Kidney (tissue), 14 donors: Measurements from ENCODE around the gene PAX5. TPM values are rescaled to one million over a fixed set of nuclear protein-coding genes. Genes with fewer than 3 reads are reported as not detected.

Experiments used
- DNase-seq, 5 donors: peaks; one replicate each; pipeline ENCODE4 v3.0.0-alpha.2; 2013 to 2020
- FAIRE-seq: peaks from 2 replicates; lab custom pipeline; 2012; peaks lifted over from hg19 to GRCh38; lab: Jason Lieb, UNC
- H3K27ac ChIP-seq, 2 donors: one replicate each; pipeline ENCODE4 v1.7.0; 2013; ENCODE audit warnings: low read depth in 2 of 2, low read length in 2 of 2, inconsistent platforms in 1 of 2
- H3K27me3 ChIP-seq: one replicate; pipeline ENCODE4 v1.7.1; 2013; ENCODE audit warnings: low read length, inconsistent platforms; ENCODE audit not compliant: control insufficient read depth, insufficient read depth
- H3K36me3 ChIP-seq, 3 donors: one replicate each; pipeline versions ENCODE4 v1.7.0 to v1.7.1; 2013; ENCODE audit warnings: low read length in 3 of 3, control low read depth in 1 of 3, inconsistent platforms in 1 of 3; ENCODE audit not compliant: insufficient read depth in 3 of 3, control insufficient read depth in 2 of 3
- H3K4me1 ChIP-seq, 3 donors: one replicate each; pipeline versions ENCODE4 v1.7.0 to v1.7.1; 2013; ENCODE audit warnings: low read length in 3 of 3, inconsistent platforms in 1 of 3, low read depth in 1 of 3; ENCODE audit not compliant: control insufficient read depth in 2 of 3, insufficient read depth in 2 of 3
- H3K4me3 ChIP-seq, 3 donors: one replicate each; pipeline versions ENCODE4 v1.7.0 to v1.8.1; 2013; ENCODE audit warnings: low read length in 3 of 3, control low read depth in 1 of 3, inconsistent platforms in 1 of 3
- H3K9ac ChIP-seq, 3 donors: one replicate each; pipeline versions ENCODE4 v1.7.0 to v1.7.1; 2013; ENCODE audit warnings: low read length in 3 of 3, control low read depth in 1 of 3, inconsistent platforms in 1 of 3
- H3K9me3 ChIP-seq, 3 donors: one replicate each; pipeline versions ENCODE4 v1.7.0 to v1.7.1; 2013; ENCODE audit warnings: low read length in 3 of 3, control low read depth in 1 of 3, inconsistent platforms in 1 of 3; ENCODE audit not compliant: control insufficient read depth in 2 of 3, insufficient read depth in 1 of 3
- intact Hi-C: fragments of 100-400 bp; cut with DNase I; formaldehyde crosslinking; loops from one replicate; pipeline ENCODE4 v1.11.1; 2022
- polyA plus RNA-seq: library from polyadenylated mRNA; stranded (reverse); fragments of 350-450 nt; fragmentation: Illumina TruSeq; extraction: RNeasy Lipid Tissue Mini Kit (QIAGEN cat#74804); gene quantifications from one replicate; pipeline ENCODE4 v1.2.3, GENCODE V29; 2014; ENCODE audit warnings: low read depth, low replicate concordance; ENCODE audit not compliant: insufficient read depth
- total RNA-seq: library from RNA; stranded (reverse); fragmentation: NEBNext Ultra II Directional; extraction: Animal tissue kit (Norgen Biotek cat#: 25700); gene quantifications from one replicate; pipeline ENCODE4 v1.2.1, GENCODE V29; 2021
- TF ChIP-seq, protein P1 (sequence below): IDR thresholded peaks from 3 replicates; pipeline ENCODE4 v1.5.1; 2012; ENCODE audit warnings: mild to moderate bottlenecking, moderate library complexity, borderline replicate concordance; ENCODE audit not compliant: insufficient read depth; ENCODE audit errors: extremely low read depth
- donor health status: control.
- donor health status: control.
- donor health status: control.
- donor health status: control.
- donor health status: control.
- donor health status: DM: yes; HTN: yes; CAD: no.
- donor health status: Normal renal cell carcinoma (clear cell type).

PAX5 gene
- total and polyA plus RNA-seq, 2 donors from 2014 or later = 2.7 TPM; not detected in 1

DNA sequence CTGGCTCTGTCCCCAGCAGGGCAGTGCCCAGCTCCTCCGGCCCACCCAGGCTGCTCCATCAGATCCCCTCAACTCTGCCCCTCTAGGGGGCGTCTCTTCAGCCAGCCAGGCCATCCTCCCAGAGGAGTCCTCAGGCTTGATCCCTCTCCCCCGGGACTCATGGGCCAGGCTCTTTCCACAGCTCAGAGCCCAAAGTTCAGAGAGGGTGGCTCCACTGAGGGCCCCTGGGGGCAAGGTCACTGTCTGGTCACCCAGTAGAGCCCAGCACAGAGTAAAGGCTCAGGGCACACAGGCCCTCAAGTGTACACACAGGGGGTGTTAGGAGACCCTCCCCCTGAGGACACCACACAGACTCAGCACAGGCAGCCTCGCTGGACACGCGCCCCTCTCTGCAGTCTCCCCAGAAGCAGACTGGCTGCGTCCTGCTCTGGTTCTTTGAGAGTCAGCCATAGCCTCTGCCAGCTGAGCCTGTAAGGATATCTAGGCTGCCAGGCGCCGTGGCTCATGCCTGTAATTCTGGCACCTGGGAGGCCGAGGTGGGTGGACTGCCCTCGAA is 64.8 kb downstream of the PAX5 start:
- FAIRE-seq = no peak
- Histone ChIP-seq H3K9ac (no peak overlapping the region), H3K27me3 (no peaks in the 10 kb centered on the region), H3K9me3 (no peaks in the 10 kb centered on the region), H3K4me1 (no peaks in the 10 kb centered on the region), H3K36me3 (no peaks in the 10 kb centered on the region), H3K27ac (no peak overlapping the region), H3K4me3 (no peak overlapping the region)
- DNase-seq = no peak
- intact Hi-C loops = no loop called here
- TF ChIP-seq, protein P1, sequence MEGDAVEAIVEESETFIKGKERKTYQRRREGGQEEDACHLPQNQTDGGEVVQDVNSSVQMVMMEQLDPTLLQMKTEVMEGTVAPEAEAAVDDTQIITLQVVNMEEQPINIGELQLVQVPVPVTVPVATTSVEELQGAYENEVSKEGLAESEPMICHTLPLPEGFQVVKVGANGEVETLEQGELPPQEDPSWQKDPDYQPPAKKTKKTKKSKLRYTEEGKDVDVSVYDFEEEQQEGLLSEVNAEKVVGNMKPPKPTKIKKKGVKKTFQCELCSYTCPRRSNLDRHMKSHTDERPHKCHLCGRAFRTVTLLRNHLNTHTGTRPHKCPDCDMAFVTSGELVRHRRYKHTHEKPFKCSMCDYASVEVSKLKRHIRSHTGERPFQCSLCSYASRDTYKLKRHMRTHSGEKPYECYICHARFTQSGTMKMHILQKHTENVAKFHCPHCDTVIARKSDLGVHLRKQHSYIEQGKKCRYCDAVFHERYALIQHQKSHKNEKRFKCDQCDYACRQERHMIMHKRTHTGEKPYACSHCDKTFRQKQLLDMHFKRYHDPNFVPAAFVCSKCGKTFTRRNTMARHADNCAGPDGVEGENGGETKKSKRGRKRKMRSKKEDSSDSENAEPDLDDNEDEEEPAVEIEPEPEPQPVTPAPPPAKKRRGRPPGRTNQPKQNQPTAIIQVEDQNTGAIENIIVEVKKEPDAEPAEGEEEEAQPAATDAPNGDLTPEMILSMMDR = no peak

DNA sequence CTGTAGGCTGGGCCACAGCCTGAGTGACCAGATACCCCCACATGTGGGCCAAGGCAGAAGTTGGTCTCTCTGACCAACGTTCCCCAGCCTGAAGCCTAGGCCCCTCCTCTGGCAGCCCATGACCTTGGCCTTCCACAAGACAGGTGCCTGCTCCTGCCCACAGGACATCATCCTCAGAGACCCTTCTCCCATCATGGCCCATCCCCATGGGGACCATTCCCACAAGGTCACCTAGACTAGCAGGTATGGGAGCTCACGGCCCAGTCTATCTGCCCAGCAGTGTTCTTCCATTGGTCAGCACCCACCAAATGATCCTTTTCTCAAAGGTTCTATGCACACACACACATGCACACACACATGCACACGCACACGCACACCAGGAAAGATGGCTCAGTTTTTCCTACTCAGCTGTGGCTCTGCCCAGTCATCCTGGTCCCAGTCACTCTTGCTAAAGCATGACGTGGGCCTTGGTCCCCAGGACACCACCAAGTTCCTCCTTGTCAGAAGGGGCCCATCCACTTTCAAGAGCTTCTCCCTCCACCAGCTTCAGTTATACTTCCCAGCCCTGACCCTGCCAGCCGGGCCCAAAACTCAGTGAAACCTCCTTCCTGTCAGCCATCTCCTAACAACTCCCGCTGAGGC is 65.4 kb downstream of the PAX5 start:
- TF ChIP-seq, protein P1 = no peak
- intact Hi-C loops = no loop called here
- Histone ChIP-seq H3K4me3 (no peak overlapping the region), H3K9me3 (no peaks in the 10 kb centered on the region), H3K36me3 (no peaks in the 10 kb centered on the region), H3K9ac (no peak overlapping the region), H3K4me1 (no peaks in the 10 kb centered on the region), H3K27ac (no peak overlapping the region), H3K27me3 (no peaks in the 10 kb centered on the region)
- DNase-seq (no peak), FAIRE-seq (no peak)

DNA sequence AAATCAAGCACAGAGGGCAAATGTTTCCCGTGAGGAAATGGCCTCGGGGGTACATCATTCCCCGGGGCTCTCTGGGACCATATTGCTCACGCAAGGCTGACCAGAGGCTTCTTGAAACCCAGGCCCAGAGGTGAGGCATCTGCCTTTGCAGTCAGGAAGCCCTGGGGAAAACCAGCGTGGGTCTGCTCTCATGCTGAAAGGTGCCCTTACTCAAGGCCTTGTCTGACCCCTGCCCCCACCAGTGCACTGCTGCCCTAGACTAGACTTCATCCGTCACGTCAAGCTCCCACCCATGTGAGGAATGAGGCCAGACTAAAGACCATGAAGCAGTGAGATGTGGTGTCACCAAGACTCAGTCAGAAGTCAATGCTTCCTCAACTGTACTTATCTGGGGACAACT is 66.1 kb downstream of the PAX5 start:
- no peaks in the 10 kb centered on the region for H3K9me3 ChIP-seq
- no peaks in the 10 kb centered on the region for H3K27me3 ChIP-seq
- H3K9ac ChIP-seq = no peak overlapping the region
- H3K36me3 ChIP-seq = no peaks in the 10 kb centered on the region
- no peak overlapping the region for H3K27ac ChIP-seq
- no peak for FAIRE-seq
- intact Hi-C loops = no loop called here
- TF ChIP-seq, protein P1 = no peak
- DNase-seq = peak in 1 of 5 donors; percentile 21
- no peak overlapping the region for H3K4me3 ChIP-seq
- H3K4me1 ChIP-seq = no peaks in the 10 kb centered on the region
